ENCODE measurements around the gene GBA2. TPM values are rescaled to one million over a fixed set of nuclear protein-coding genes. Genes with fewer than 3 reads are reported as not detected.
A peak's percentile ranks its signal among the peaks of the same experiment; 100 is the strongest.

Gene GBA2
- total and polyA plus RNA-seq, 8 donors = 26.5 to 210 (median 56.6) TPM

GRCh38 chr9:35718721-35719511, 30.1 kb downstream of the GBA2 start:
- peaks cover 100% of the 10 kb centered on the region in 4 donors for H3K36me3 ChIP-seq
- H3K27ac ChIP-seq = peak overlapping the region in 1 of 5 donors; percentile 42
- H3K4me1 ChIP-seq = peaks cover 0 to 4% (median 0%) of the 10 kb centered on the region in 4 donors
- TF ChIP-seq POLR2AphosphoS5 (IDR thresholded peaks at IDR 0.05) (no peak), EP300 (IDR thresholded peaks at IDR 0.05) (no peak), POLR2A (IDR thresholded peaks at IDR 0.05) (no peak), CTCF (IDR thresholded peaks at IDR 0.05) (no peak)
- no peak overlapping the region for H3K4me3 ChIP-seq
- H3K27me3 ChIP-seq = no peaks in the 10 kb centered on the region
- H3K9me3 ChIP-seq = no peaks in the 10 kb centered on the region
- DNase-seq = no peak
- intact Hi-C loops (cut with DNase I; ENCODE audit: low total_unique reads) = no loop called here
- WGBS, 5 donors = 88 to 93% (median 90%) methylated on average over 13 to 15 of the region's 15 CpGs

GRCh38 chr9:35717132-35717870, 31.7 kb downstream of the GBA2 start:
- 87 to 93% (median 92%) methylated on average over 11 to 14 of the region's 14 CpGs for WGBS, 5 donors
- intact Hi-C loops (cut with DNase I; ENCODE audit: low total_unique reads) = no loop called here
- Histone ChIP-seq H3K4me1 (peaks cover 0 to 4% (median 0%) of the 10 kb centered on the region in 4 donors), H3K27ac (peak overlapping the region in 2 of 5 donors; percentile 25 to 72), H3K4me3 (no peak overlapping the region), H3K36me3 (peaks cover 99 to 100% (median 100%) of the 10 kb centered on the region in 4 donors), H3K9me3 (no peaks in the 10 kb centered on the region), H3K27me3 (no peaks in the 10 kb centered on the region)
- TF ChIP-seq CTCF (IDR thresholded peaks at IDR 0.05) = no peak
- TF ChIP-seq POLR2A (IDR thresholded peaks at IDR 0.05) = no peak
- no peak for TF ChIP-seq EP300 (IDR thresholded peaks at IDR 0.05)
- TF ChIP-seq POLR2AphosphoS5 (IDR thresholded peaks at IDR 0.05) = no peak
- no peak for DNase-seq

GRCh38 chr9:35716230-35716629, 32.8 kb downstream of the GBA2 start:
- peak in 3 of 7 experiments; percentile 9 to 35 (median 33) for TF ChIP-seq CTCF (IDR thresholded peaks at IDR 0.05)
- peak in 1 of 3 donors; percentile 17 for TF ChIP-seq POLR2AphosphoS5 (IDR thresholded peaks at IDR 0.05)
- TF ChIP-seq POLR2A (IDR thresholded peaks at IDR 0.05) = no peak
- TF ChIP-seq EP300 (IDR thresholded peaks at IDR 0.05) = no peak
- H3K27ac ChIP-seq = peak overlapping the region in 2 of 5 donors; percentile 39 to 72
- intact Hi-C loops (cut with DNase I; ENCODE audit: low total_unique reads) = no loop called here
- peaks cover 99 to 100% (median 100%) of the 10 kb centered on the region in 4 donors for H3K36me3 ChIP-seq
- 84 to 88% (median 85%) methylated on average over 4 of the region's 4 CpGs for WGBS, 5 donors
- H3K27me3 ChIP-seq = no peaks in the 10 kb centered on the region
- H3K9me3 ChIP-seq = no peaks in the 10 kb centered on the region
- no peak for DNase-seq
- no peak overlapping the region for H3K4me3 ChIP-seq
- H3K4me1 ChIP-seq = peaks cover 0 to 4% (median 0%) of the 10 kb centered on the region in 4 donors

- WGBS, 5 donors = 89 to 98% (median 93%) methylated on average over 13 of the region's 13 CpGs
- H3K27me3 ChIP-seq = no peaks in the 10 kb centered on the region
- no peaks in the 10 kb centered on the region for H3K9me3 ChIP-seq
- no peak for DNase-seq
- intact Hi-C loops (cut with DNase I; ENCODE audit: low total_unique reads) = no loop called here
- H3K4me3 ChIP-seq = no peak overlapping the region
- H3K27ac ChIP-seq = peak overlapping the region in 2 of 5 donors; percentile 46 to 72
- TF ChIP-seq POLR2AphosphoS5 (IDR thresholded peaks at IDR 0.05) = no peak
- no peak for TF ChIP-seq CTCF (IDR thresholded peaks at IDR 0.05)
- TF ChIP-seq POLR2A (IDR thresholded peaks at IDR 0.05) = no peak
- no peak for TF ChIP-seq EP300 (IDR thresholded peaks at IDR 0.05)
- H3K4me1 ChIP-seq = peaks cover 0 to 4% (median 0%) of the 10 kb centered on the region in 4 donors
- H3K36me3 ChIP-seq = peaks cover 98 to 100% (median 100%) of the 10 kb centered on the region in 4 donors
Observed at GRCh38 chr9:35714579-35715252, 34.3 kb downstream of the GBA2 start.
